ENCODE results near the gene PARD3.
"Not testable (repeated sequence)": the region's sequence is repeated elsewhere in the genome, so short reads cannot be mapped to it uniquely, and the experiment has no call there.

DNA sequence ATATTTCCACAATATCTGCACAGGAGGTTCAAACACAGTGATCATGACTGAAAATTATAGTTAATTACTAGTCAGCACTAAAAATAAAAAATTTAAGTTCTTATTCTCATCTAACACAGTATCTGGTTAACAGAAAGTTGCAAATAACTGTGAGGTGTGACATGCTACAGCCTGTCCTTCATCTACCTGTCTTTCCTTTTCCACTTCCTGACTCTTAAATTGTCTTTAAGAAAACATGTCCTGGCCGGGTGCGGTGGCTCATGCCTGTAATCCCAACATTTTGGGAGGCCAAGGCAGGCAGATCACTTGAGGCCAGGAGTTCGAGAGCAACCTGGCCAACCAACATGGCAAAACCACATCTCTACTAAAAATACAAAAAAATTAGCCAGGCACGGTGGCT lies 57.9 kb downstream of the PARD3 start:
- TF ChIP-seq, protein P1, sequence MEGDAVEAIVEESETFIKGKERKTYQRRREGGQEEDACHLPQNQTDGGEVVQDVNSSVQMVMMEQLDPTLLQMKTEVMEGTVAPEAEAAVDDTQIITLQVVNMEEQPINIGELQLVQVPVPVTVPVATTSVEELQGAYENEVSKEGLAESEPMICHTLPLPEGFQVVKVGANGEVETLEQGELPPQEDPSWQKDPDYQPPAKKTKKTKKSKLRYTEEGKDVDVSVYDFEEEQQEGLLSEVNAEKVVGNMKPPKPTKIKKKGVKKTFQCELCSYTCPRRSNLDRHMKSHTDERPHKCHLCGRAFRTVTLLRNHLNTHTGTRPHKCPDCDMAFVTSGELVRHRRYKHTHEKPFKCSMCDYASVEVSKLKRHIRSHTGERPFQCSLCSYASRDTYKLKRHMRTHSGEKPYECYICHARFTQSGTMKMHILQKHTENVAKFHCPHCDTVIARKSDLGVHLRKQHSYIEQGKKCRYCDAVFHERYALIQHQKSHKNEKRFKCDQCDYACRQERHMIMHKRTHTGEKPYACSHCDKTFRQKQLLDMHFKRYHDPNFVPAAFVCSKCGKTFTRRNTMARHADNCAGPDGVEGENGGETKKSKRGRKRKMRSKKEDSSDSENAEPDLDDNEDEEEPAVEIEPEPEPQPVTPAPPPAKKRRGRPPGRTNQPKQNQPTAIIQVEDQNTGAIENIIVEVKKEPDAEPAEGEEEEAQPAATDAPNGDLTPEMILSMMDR (IDR thresholded peaks at IDR 0.05), result not testable (repeated sequence)
- not testable (repeated sequence) for TF ChIP-seq EP300 (IDR thresholded peaks at IDR 0.05; ENCODE audit: low read depth); POLR2A (IDR thresholded peaks at IDR 0.05)
